GM04504 (cell line): ENCODE results near the gene DFFA.
"Not testable (repeated sequence)": the region's sequence is repeated elsewhere in the genome, so short reads cannot be mapped to it uniquely, and the experiment has no call there.

Source experiments
- DNase-seq: peaks from one replicate; pipeline ENCODE4 v3.0.0-alpha.2; 2012; ENCODE audit warnings: low read depth

The DFFA gene

GRCh38 chr1:10504249-10504648 is 31.9 kb upstream of the DFFA start:
- DNase-seq = no peak

DNA sequence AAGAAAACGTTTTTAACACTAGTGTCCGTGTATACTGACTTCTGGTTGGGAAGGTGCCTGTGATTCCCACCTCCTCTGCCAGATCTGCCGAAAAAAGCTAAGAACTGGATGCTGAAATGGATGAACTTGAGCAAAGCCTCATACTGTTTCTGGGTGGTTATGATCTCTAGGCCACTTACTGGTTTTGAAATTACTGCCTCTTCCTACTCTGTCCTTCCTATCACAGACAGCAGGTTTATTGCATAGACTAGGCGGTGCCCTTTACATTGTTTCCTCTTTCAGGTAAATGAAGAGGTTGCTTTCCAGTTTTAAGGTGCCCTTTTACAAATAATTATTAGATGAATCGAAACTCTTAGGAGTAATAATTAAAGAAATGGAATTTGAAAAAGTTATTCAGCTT is 29.9 kb upstream of the DFFA start:
- no peak for DNase-seq

GRCh38 chr1:10498231-10498630 is 25.9 kb upstream of the DFFA start:
- DNase-seq = no peak

DNA sequence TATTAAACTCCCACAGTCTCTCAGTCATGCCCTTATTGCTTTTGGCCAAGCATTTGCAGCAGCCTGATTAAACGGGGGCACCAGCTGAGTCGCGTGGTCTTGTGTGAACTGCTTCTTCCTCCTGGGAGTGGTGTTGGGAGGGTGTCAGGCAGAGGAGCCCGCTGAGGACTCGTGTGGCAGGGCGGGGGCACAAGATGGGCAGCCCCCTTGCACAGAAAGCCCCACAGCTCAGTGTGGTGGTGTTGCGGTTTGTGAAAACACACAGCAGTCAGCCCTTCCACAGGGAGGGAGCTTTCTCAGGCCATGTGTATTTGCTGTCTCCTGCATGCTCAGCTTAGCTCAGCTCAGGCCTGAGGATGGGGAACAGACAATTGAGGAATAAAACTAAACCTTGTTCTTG is 24.8 kb upstream of the DFFA start:
- DNase-seq = no peak

DNA sequence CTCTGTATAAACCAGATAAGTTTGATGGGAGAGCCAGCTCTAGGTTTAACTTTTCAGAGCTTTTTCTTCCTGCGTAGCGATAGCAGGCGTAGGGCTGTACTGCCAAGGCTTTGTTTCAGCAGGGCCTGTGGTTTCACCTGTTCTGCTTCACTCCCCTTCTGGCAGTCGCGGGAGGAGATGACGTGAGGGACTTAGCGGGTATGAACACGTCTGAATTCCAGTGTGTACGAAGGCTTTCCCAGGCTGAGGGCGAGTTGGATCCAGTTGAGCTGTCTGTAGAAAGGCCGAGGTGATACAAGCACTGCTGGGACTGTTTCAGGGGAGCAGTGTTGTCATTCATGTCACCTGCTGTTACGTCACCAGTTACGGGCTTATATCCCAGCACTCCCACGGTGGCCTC is 23.6 kb upstream of the DFFA start:
- no peak for DNase-seq

- no peak for DNase-seq
Measured at GRCh38 chr1:10495475-10495817, 23.1 kb upstream of the DFFA start.

DNA sequence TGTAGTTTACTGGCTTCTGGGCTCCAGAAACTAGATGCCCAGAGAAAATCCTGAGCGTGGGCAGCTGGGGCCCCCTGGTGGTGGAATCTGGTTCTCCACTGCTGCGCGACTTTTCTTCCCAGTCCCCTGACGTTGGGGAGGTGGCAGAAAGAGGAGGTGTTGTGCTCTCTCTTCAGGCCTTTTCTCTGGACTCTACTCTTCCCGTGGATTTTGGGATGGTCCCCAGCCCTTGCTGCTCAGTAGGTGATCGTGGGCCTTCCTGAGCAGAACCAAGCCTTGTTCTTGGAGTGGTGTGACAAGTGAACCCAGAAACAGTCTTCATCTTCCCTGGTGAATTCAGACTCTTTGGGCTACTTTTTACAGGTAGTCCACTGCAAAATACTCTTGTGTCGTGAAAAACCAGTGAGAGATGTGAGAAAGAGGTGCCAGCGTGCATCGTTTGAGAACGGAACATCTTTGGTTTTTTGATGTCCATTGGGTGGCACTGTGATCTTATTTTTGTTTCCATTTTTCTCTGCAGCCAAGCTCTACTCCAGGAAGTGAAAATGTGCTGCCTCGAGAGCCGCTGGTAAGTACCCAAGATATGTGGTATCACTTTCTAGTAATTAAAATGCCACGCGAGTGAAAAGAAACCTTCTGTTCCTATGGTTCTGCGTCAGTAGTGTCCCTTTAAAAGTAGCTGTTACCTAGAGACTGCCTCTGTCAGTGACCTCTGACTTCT is 22.6 kb upstream of the DFFA start:
- peak; percentile 35 for DNase-seq

DNA sequence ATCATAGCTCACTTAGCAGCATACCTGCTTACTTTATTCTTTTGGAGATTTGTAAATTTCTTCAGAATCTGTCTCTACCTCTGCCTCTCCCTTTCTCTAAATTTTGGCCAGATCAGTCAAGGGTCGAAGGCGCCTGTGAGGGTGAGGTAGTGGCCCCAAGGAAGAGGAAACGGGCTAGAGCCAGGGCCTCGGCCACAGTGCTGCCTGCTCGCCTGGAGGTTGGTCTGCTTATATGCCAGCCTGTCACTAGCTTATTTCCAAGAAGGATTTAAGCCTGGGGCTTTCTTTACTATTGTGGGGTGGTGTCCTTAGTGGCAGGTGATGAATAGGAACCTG is 22.1 kb upstream of the DFFA start:
- DNase-seq = no peak

GRCh38 chr1:10490286-10490970 is 18.1 kb upstream of the DFFA start:
- no peak for DNase-seq

- no peak for DNase-seq
Measured at GRCh38 chr1:10489291-10490055, 17.1 kb upstream of the DFFA start.

- no peak for DNase-seq
Measured at GRCh38 chr1:10484521-10484920, 12.2 kb upstream of the DFFA start.

- DNase-seq = no peak
Measured at GRCh38 chr1:10480614-10481013, 8.3 kb upstream of the DFFA start.

GRCh38 chr1:10479296-10479695 is 7.0 kb upstream of the DFFA start:
- no peak for DNase-seq

DNA sequence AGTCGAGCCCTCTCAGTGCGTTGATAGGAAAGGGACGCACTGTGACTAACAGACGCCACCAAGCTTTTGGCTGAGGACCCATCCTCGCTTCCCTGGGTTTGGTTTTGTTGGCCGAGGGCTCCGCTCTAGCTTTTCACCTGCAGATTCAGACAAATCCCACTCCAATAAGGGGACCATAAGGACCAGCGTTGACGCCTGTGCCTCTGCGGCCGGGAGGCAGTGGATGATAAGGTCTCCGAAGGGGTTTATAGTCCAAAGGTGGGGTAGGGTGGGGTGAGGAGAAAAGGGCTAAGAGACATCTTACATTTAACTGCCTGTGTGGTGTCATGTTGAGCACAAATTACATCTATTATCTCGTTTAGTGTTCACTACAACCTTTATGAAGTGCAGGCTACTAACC is 3.2 kb upstream of the DFFA start:
- DNase-seq = no peak

DNA sequence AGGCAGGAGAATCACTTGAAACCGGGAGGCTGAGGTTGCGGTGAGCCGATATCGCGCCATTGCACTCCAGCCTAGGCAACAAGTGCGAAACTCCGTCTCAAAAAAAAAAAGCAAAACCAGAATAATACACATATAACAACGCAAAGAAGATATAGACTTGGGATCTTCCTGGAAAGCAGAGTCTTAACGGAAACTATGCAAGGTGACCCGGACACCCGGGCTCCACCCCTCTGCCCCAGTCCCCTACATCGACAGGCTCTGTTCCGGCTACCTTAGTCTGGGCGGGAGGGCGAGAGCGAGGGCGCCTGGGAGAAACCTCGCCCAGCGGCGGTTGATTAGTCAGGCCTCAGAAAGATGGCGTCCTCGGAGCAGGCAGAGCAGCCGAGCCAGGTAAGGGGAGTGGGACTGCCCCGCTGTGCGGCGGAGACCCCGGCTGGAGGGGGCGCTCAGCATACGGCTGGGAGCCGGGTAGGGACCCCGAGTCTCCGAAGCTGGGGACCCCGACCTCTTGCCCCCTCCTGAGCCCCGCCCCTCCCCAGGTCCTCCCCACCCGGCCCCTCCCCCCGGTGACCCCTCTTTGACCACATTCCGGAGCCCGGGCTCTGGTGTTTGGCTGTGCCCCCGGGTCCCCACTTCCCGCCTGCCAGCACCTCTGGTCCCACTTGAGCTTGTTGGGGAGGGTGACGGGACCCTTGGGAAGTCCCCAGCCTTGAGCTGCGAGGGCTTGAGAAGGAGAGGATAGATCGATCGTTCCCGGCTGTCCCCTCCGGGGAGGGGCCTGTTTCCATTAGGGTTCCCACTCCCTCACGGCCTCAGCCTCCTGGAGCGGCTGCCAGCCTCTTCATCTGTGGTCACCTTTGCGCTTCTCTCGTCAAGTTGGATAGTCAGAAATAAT is 2.5 kb upstream of the DFFA start, which contains the start of gene PEX14:
Gene PEX14, plus strand, starts transcription at position 338 of the 895 bp plus-strand sequence. Its CDS starts 17 bp downstream, at position 355.
- DNase-seq = peak; percentile 54

- not testable (repeated sequence) for DNase-seq
Measured at GRCh38 chr1:10474309-10474612, 1.9 kb upstream of the DFFA start.

- DNase-seq = no peak
Measured at GRCh38 chr1:10473145-10473765, 926 bp upstream of the DFFA start.

DNA sequence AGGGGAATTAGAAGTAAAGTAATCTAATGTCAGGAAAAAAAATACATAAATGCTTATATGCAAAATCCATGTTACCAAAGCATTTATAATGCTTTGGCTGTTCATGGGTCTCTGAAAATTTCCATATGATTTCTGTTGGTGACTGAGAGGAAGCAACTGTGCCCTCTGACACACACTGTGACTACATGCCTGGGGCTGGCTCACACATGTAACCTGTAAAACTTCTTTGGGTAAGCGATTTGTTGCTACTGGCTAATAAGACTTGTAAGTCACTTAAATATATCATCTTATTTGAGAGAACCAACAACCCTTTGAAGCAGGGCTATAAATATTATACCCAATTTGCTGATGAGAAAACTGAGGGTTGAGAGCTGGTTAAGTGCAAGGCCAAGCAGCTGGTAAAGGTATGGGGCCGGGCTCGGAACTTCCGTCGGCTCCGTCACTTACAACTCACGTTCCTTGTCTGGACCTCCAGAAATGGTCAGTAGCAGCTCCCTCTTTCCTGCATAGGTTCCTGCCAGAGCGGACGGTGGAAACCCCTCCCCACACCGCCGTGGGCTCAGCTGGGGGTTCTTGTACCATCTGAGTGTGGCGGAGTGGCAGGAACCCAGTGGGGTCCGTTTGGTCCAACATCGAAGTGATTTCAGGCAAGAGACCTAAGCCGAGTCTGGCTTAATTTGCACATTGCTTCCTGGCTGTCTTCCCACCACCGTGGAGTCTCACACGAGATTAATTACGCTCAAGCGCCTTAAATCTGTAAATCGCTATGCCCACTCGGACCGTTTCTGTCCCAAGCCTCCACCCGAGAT is 714 bp downstream of the DFFA start:
- no peak for DNase-seq

GRCh38 chr1:10470043-10470442 is 2.3 kb downstream of the DFFA start:
- DNase-seq = no peak

DNA sequence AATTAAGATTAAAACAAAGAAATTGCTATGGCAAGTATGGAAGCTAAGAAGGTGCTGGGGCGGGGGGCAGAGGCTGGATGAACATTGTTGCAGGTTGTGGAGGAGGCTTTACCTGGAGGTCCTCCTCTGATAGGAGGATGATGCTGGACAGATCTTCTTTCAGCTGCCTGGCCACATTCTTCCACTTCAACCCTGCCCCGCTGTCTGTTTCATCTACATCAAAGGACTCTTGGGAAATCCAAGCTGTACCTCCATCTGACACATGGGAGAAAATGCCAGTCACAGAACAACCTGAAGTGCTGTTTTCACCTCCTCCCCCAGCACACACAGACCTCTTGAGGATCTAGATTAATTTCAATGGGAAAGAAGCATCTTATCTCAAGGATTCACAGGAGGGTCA is 5.3 kb downstream of the DFFA start:
- no peak for DNase-seq

GRCh38 chr1:10459184-10459583 is 13.1 kb downstream of the DFFA start:
- peak; percentile 50 for DNase-seq
